Psoas muscle (tissue), 8 donors: ENCODE measurements around the gene CFD. TPM values are rescaled to one million over a fixed set of nuclear protein-coding genes. Genes with fewer than 3 reads are reported as not detected.
A peak's percentile ranks its signal among the peaks of the same experiment; 100 is the strongest.
"Not testable (repeated sequence)": the region's sequence is repeated elsewhere in the genome, so short reads cannot be mapped to it uniquely, and the experiment has no call there.

Experiments
- ATAC-seq, 4 donors: fragments of 200-7000 bp; cut with Tn5 transposase; one replicate each; pipeline ENCODE4 v1.9.1; 2020; ENCODE audit warnings: moderate library complexity in 3 of 4, mild to moderate bottlenecking in 2 of 4
- DNase-seq, 2 donors: peaks; one replicate each; pipeline ENCODE4 v3.0.0-alpha.2; 2020
- H3K27ac ChIP-seq: fragments of 200-600 bp; one replicate; pipeline ENCODE4 v1.8.0; 2022
- H3K27me3 ChIP-seq, 3 donors: fragments of 200-600 bp in 1 of 3; one replicate each; pipeline versions ENCODE4 v1.6.1 to v1.8.0; 2013 to 2022; ENCODE audit warnings: low read length in 2 of 3, mild to moderate bottlenecking in 2 of 3, moderate library complexity in 1 of 3; ENCODE audit not compliant: insufficient read depth in 3 of 3
- H3K36me3 ChIP-seq, 2 donors: fragments of 200-600 bp in 1 of 2; one replicate each; pipeline versions ENCODE4 v1.6.1 to v1.8.0; 2013 to 2022; ENCODE audit warnings: low read depth in 1 of 2, mild to moderate bottlenecking in 1 of 2, moderate library complexity in 1 of 2; ENCODE audit not compliant: insufficient read depth in 1 of 2
- H3K4me1 ChIP-seq: fragments of 200-600 bp; one replicate; pipeline ENCODE4 v1.8.0; 2022
- H3K4me3 ChIP-seq: fragments of 200-600 bp; one replicate; pipeline ENCODE4 v1.8.0; 2022; ENCODE audit warnings: mild to moderate bottlenecking
- H3K9me3 ChIP-seq: fragments of 200-600 bp; one replicate; pipeline ENCODE4 v1.8.0; 2022
- CTCF ChIP-seq: fragments of 200-600 bp; IDR thresholded peaks from one replicate; pipeline ENCODE4 v1.8.0; 2022; ENCODE audit warnings: antibody characterized with exemption
- WGBS, 3 donors: extraction: QIAGEN DNeasy Blood & Tissue Kit; methylation state at CpG; one replicate each; pipeline versions ENCODE4 v1.1.6 to v1.1.7; 2013; 5-methylcytosine and 5-hydroxymethylcytosine counted together
- intact Hi-C, 2 donors: fragments of 100-400 bp; cut with DNase I; formaldehyde crosslinking; loops; one replicate each; pipeline versions ENCODE4 v1.11.0 to v1.14.2; 2022
- polyA plus RNA-seq, 3 donors: library from polyadenylated mRNA; stranded (reverse); fragments of 200-250 nt; gene quantifications; one replicate each; pipeline ENCODE4 v1.2.3, GENCODE V29; 2013
- total RNA-seq, 4 donors: library from RNA; stranded (reverse); fragmentation: NEBNext Ultra II Directional in 2 of 4; extraction: Animal tissue kit (Norgen Biotek cat#: 25700) in 2 of 4; gene quantifications; one replicate each; pipeline versions ENCODE4 v1.2.1 to v1.2.4, GENCODE V29; 2021 to 2023
- donor health status: healthy with polysubstance abuse.
- donor health status: DM: no; HTN: no; CAD: no; lungs with moderate emphysema.
- donor health status: Bipolar disorder and iron deficiency.
- donor health status: healthy.
- donor health status: DM: yes; HTN: yes; CAD: no.
- donor health status: DM: no; HTN: no; CAD: no.
- donor health status: DM: no; HTN: no; CAD: no.
- donor health status: DM: yes; HTN: yes; CAD: no.

The CFD gene
- total and polyA plus RNA-seq, 7 donors: 56.8 to 142 (median 79.9) TPM

- no peak for TF ChIP-seq CTCF
- intact Hi-C loops: no loop called here
- Histone ChIP-seq H3K4me3 (no peak overlapping the region), H3K27ac (no peak overlapping the region), H3K4me1 (no peaks in the 10 kb centered on the region), H3K36me3 (peaks cover 9 to 60% of the 10 kb centered on the region in 2 donors), H3K9me3 (no peaks in the 10 kb centered on the region), H3K27me3 (no peaks in the 10 kb centered on the region)
- 85 to 90% (median 89%) methylated on average over 26 of the region's 26 CpGs for WGBS, 3 donors
- DNase-seq: peak in 1 of 2 donors; percentile 11
- ATAC-seq: no peak
Measured at GRCh38 chr19:889662-890295, 30.3 kb downstream of the CFD start.

- no peaks in the 10 kb centered on the region for H3K4me1 ChIP-seq
- TF ChIP-seq CTCF: no peak
- DNase-seq: peak in 1 of 2 donors; percentile 12
- H3K27ac ChIP-seq: no peak overlapping the region
- H3K4me3 ChIP-seq: no peak overlapping the region
- no peak for ATAC-seq
- H3K9me3 ChIP-seq: no peaks in the 10 kb centered on the region
- 83 to 86% (median 84%) methylated on average over 18 of the region's 18 CpGs for WGBS, 3 donors
- no peaks in the 10 kb centered on the region for H3K27me3 ChIP-seq
- intact Hi-C loops: no loop called here
- H3K36me3 ChIP-seq: peaks cover 9 to 50% of the 10 kb centered on the region in 2 donors
Measured at GRCh38 chr19:890831-891230, 31.4 kb downstream of the CFD start.

- H3K9me3 ChIP-seq, H3K27me3 ChIP-seq, intact Hi-C loops, H3K4me1 ChIP-seq, ATAC-seq: not testable (repeated sequence)
- peak in 1 of 2 donors; percentile 18 for DNase-seq
- Histone ChIP-seq H3K36me3 (peaks cover 9 to 42% of the 10 kb centered on the region in 2 donors), H3K4me3 (peak overlapping the region; percentile 87), H3K27ac (peak overlapping the region; percentile 94)
- 43 to 61% (median 47%) methylated on average over 30 to 50 of the region's 50 CpGs for WGBS, 3 donors
Measured at GRCh38 chr19:891421-892200, 32.1 kb downstream of the CFD start.

GRCh38 chr19:892243-892893 is 32.9 kb downstream of the CFD start:
- DNase-seq: no peak
- WGBS, 3 donors: 4 to 6% (median 4%) methylated on average over 17 to 27 of the region's 27 CpGs
- peak overlapping the region; percentile 87 for H3K4me3 ChIP-seq
- H3K9me3 ChIP-seq: no peaks in the 10 kb centered on the region
- no peak for TF ChIP-seq CTCF
- intact Hi-C loops: no loop called here
- H3K4me1 ChIP-seq: no peaks in the 10 kb centered on the region
- peak overlapping the region; percentile 94 for H3K27ac ChIP-seq
- no peaks in the 10 kb centered on the region for H3K27me3 ChIP-seq
- peaks cover 9 to 42% of the 10 kb centered on the region in 2 donors for H3K36me3 ChIP-seq
- peak in 1 of 4 donors; percentile 0 for ATAC-seq
